Keratinocyte (primary cell): ENCODE measurements around the gene ADIG.

Experiments
- EZH2 ChIP-seq: IDR thresholded peaks from one replicate; pipeline ENCODE4 v1.6.1; 2012; ENCODE audit warnings: inconsistent platforms, mild to moderate bottlenecking, low read length, moderate library complexity
- TF ChIP-seq, protein P1 (sequence below), 3 experiments: IDR thresholded peaks in 1 of 3; conservative IDR thresholded peaks in 1 of 3; optimal IDR thresholded peaks in 1 of 3; 2 replicates in 2 of 3; 3 replicates in 1 of 3; pipeline versions ENCODE3 to v1.5.1; 2011; ENCODE audit warnings: low read length in 3 of 3, mild to moderate bottlenecking in 3 of 3, moderate library complexity in 2 of 3, control low read depth in 1 of 3, inconsistent platforms in 1 of 3; ENCODE audit not compliant: insufficient read depth in 2 of 3; ENCODE audit errors: extremely low read depth in 1 of 3

DNA sequence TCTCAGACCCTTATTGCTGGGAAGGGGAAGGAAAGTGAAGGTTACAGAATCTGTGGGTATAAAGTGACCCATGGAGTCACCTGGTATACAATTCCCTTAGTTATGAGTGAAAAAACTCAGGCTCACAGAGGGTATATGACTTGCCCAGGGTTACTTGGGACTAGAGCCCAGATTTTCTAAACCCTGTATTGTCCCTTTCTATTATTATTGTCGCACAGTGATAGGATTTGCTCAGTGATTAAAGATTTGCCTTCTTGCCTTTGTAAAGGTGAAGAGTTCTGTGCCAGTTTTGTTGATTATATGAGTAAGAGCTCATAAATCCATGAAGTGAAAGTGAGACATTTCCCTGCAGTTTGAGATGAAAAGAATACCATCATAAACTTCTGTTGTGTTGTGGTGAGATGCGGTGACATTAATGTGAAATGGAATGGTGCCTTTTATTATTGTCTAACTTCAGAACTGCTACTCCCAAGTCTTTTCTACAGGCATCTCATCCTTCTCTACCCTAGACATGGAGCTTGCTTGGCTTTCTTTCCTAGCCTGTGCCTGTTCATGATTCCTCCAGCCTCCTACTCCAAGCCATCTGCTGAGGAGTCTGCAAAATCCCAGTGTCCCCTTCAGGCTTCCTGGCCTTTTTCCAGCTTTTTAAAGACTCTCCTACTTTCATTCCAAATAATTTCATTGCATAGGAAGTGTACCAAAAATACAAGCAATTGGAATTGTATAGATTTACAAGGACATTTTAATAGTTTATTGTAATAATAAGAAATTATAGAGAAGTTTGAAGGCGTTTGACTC, 33.5 kb upstream of the ADIG start:
- TF ChIP-seq, protein P1, sequence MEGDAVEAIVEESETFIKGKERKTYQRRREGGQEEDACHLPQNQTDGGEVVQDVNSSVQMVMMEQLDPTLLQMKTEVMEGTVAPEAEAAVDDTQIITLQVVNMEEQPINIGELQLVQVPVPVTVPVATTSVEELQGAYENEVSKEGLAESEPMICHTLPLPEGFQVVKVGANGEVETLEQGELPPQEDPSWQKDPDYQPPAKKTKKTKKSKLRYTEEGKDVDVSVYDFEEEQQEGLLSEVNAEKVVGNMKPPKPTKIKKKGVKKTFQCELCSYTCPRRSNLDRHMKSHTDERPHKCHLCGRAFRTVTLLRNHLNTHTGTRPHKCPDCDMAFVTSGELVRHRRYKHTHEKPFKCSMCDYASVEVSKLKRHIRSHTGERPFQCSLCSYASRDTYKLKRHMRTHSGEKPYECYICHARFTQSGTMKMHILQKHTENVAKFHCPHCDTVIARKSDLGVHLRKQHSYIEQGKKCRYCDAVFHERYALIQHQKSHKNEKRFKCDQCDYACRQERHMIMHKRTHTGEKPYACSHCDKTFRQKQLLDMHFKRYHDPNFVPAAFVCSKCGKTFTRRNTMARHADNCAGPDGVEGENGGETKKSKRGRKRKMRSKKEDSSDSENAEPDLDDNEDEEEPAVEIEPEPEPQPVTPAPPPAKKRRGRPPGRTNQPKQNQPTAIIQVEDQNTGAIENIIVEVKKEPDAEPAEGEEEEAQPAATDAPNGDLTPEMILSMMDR (optimal IDR thresholded peaks at IDR 0.05 in 1 of 3, IDR thresholded peaks at IDR 0.05 in 1 of 3, conservative IDR thresholded peaks at IDR 0.05 in 1 of 3; ENCODE audit: extremely low read depth in 1 of 3, insufficient read depth in 2 of 3, low read length in 3 of 3), result no peak
- TF ChIP-seq EZH2, result no peak
